GM21717 (cell line): Measurements from ENCODE around the gene RTN4R.

Experiments used
- ATAC-seq: cut with Tn5 transposase; IDR thresholded peaks from one replicate; pipeline ENCODE4 v1.9.1; 2021; ENCODE audit warnings: mild to moderate bottlenecking, moderate library complexity; ENCODE audit not compliant: unreplicated experiment

RTN4R gene

GRCh38 chr22:20231514-20232236 lies 36.4 kb downstream of the RTN4R start:
- ATAC-seq: no peak

- no peak for ATAC-seq
These were observed 37.2 kb downstream of the RTN4R start for GRCh38 chr22:20230777-20231420.

GRCh38 chr22:20229916-20230775 lies 38.0 kb downstream of the RTN4R start:
- ATAC-seq: no peak

GRCh38 chr22:20228939-20229272 lies 39.2 kb downstream of the RTN4R start:
- no peak for ATAC-seq

- no peak for ATAC-seq
These were observed 39.8 kb downstream of the RTN4R start for GRCh38 chr22:20228055-20228938.

GRCh38 chr22:20227363-20227762 lies 40.8 kb downstream of the RTN4R start:
- no peak for ATAC-seq

- ATAC-seq: no peak
These were observed 41.3 kb downstream of the RTN4R start for GRCh38 chr22:20226760-20227350.

GRCh38 chr22:20226077-20226716 lies 41.9 kb downstream of the RTN4R start:
- ATAC-seq: no peak

- ATAC-seq: no peak
These were observed 42.5 kb downstream of the RTN4R start for GRCh38 chr22:20225693-20225966.

- no peak for ATAC-seq
These were observed 43.0 kb downstream of the RTN4R start for GRCh38 chr22:20224917-20225692.

GRCh38 chr22:20224256-20224626 lies 43.9 kb downstream of the RTN4R start:
- no peak for ATAC-seq

- no peak for ATAC-seq
These were observed 44.5 kb downstream of the RTN4R start for GRCh38 chr22:20223421-20224255.

- no peak for ATAC-seq
These were observed 45.2 kb downstream of the RTN4R start for GRCh38 chr22:20222764-20223420.

GRCh38 chr22:20221421-20222340 lies 46.4 kb downstream of the RTN4R start:
- ATAC-seq: no peak

- ATAC-seq: no peak
These were observed 47.5 kb downstream of the RTN4R start for GRCh38 chr22:20220629-20221026.

- no peak for ATAC-seq
These were observed 48.2 kb downstream of the RTN4R start for GRCh38 chr22:20219667-20220628.
